ENCODE results near the gene C9orf78.

C9orf78 gene

DNA sequence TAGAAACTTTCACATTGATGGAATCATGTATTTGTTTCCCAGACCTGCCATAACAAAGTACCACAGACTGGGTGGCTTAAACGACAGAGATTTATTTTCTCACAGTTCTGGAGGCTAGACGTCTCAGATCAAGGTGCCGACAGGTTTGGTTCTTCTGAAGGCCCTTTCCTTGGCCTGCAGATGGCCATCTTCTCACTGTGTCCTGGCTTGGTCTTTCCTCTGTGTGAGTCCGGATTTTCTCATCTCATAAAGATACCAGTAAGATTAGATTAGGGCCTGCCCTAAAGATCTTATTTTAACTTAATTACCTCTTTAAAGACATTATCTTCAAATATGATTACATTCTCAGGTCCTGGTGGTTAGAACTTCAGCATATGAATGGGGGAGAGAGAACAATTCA is 6.0 kb upstream of the C9orf78 start:
- H3K4me3 ChIP-seq (ENCODE audit: low read depth, low read length) = no peak overlapping the region
- TF ChIP-seq, protein P1, sequence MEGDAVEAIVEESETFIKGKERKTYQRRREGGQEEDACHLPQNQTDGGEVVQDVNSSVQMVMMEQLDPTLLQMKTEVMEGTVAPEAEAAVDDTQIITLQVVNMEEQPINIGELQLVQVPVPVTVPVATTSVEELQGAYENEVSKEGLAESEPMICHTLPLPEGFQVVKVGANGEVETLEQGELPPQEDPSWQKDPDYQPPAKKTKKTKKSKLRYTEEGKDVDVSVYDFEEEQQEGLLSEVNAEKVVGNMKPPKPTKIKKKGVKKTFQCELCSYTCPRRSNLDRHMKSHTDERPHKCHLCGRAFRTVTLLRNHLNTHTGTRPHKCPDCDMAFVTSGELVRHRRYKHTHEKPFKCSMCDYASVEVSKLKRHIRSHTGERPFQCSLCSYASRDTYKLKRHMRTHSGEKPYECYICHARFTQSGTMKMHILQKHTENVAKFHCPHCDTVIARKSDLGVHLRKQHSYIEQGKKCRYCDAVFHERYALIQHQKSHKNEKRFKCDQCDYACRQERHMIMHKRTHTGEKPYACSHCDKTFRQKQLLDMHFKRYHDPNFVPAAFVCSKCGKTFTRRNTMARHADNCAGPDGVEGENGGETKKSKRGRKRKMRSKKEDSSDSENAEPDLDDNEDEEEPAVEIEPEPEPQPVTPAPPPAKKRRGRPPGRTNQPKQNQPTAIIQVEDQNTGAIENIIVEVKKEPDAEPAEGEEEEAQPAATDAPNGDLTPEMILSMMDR (IDR thresholded peaks at IDR 0.05; ENCODE audit: low read depth, low read length, missing control alignments) = no peak
- DNase-seq (ENCODE audit: low read depth) = no peak
- in situ Hi-C loops (cut with HindIII; ENCODE audit: low sequenced_read_pairs) = loop anchor here (25.0 kb wide), 1 partner anchor 246 kb away; no protein-coding TSS in a partner anchor

DNA sequence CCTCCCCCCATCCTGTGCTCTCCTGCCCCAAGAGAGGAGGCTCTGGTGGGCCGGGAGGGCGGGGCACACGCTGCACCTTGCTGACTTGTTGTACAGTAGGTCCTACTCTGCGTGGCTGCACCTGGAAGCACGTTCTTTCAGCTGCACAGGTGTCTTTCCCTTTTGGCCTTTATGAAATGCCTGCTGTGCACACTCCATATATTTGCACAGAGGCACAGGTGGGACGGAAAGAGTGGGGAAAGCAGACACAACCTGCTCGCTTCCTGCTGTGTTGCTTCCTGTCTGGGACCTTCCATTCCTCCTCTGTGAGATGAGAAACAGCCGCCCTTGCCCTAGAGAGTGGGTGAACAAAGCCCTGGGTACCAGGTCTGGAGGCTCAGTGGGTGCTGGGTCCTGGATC is 5.0 kb upstream of the C9orf78 start:
- H3K4me3 ChIP-seq (ENCODE audit: low read depth, low read length) = no peak overlapping the region
- in situ Hi-C loops (cut with HindIII; ENCODE audit: low sequenced_read_pairs) = loop anchor here (25.0 kb wide), 1 partner anchor 247 kb away; no protein-coding TSS in a partner anchor
- no peak for DNase-seq (ENCODE audit: low read depth)
- TF ChIP-seq, protein P1 (IDR thresholded peaks at IDR 0.05; ENCODE audit: low read depth, low read length, missing control alignments) = no peak

DNA sequence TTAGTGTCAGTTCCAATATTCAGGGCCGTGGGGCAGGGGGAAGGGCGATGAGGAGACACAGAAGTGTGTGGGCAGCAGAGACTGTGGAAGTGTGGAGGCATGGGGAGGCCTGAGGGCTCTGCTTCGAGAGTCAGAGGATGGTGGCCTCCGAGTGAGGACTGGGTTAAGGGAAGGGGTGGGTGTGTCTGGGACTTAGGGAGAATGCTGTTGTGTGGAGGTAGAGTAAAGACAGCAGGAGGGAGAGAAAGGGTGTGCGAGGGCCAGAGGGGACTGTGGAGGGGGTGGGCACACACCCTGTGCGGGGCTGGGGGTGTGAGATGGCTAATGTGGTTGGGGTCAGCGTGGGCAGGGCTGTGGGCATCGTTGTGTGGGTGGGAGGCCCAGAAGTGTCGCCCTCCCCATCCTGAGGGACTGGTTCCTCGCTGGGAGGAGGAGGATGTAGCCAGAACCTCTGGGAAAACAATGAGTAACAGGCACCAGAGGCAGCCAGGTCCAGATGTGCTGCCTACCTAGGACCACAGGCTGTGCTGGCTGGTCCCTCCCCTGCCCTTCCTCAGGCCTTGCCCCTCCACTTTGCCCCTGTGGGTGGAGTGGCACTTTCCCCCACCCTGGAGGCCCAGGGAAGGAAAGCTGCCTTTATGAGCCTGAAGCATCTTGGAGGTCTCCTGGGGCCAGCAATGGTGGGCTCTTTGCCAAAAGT is 4.4 kb upstream of the C9orf78 start:
- TF ChIP-seq, protein P1 (IDR thresholded peaks at IDR 0.05; ENCODE audit: low read depth, low read length, missing control alignments) = no peak
- DNase-seq (ENCODE audit: low read depth) = no peak
- no peak overlapping the region for H3K4me3 ChIP-seq (ENCODE audit: low read depth, low read length)
- in situ Hi-C loops (cut with HindIII; ENCODE audit: low sequenced_read_pairs) = loop anchor here (25.0 kb wide), 1 partner anchor 248 kb away; no protein-coding TSS in a partner anchor

DNA sequence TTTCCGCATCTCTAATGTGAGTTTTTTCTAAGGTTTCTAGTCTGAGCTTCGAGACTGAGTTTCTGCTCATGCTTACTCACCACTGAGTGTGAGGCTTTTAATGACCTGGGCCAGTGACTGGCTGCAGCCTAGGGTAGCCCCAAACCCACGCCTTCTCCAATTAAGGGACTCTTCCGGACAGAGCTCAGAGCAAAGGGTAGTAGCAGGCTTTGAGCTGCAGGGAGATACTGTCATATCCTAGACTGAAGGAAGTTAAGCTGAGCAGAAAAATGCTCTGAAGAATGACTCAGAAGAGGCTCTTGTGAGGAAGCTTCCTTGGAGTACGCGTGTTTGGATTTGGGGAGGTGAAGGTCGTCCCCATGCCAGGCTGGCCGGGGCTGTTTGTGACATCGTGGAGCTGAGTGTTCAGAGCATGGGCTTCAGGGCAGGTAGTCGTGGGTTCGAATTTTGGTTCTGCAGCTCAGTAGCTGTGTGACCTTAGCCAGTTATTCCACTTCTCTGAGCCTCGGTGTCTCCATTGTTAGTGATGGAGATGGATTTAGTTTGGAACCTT is 3.7 kb upstream of the C9orf78 start:
- DNase-seq (ENCODE audit: low read depth) = no peak
- H3K4me3 ChIP-seq (ENCODE audit: low read depth, low read length) = no peak overlapping the region
- in situ Hi-C loops (cut with HindIII; ENCODE audit: low sequenced_read_pairs) = loop anchor here (25.0 kb wide), 1 partner anchor 249 kb away; no protein-coding TSS in a partner anchor
- TF ChIP-seq, protein P1 (IDR thresholded peaks at IDR 0.05; ENCODE audit: low read depth, low read length, missing control alignments) = no peak

DNA sequence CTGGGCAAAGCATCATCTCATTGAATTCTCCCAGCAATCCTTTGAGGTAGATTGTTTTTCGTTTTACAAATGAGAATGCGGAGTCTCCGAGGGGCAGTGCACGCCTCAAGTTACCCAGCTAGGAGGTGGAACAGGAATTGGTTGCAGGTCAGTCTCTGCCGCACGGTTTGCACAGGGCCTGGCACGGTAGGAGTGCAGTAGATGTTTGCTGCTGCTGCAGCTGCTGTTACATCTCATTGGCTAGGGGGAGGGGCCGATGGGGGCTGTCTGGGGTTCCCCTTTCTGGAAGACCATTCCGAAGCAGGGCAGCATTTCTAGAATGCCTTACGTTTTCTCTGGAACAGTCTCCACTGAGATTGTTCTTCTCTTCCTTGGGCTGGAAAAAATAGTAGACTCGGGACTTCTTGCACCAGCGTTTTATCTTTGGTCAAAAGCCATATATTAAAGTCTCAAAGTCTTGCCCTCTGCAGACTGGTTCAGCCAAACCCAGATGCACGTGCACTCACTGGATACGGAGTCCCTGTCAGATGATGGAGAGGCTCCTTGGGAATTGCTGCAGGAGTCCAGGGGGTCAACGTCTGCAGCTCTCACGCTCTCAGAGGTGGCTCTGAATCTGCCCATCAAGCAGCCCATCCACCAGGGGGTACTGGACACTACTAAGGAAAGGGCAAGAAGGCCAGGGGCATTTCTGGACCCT is 1.4 kb upstream of the C9orf78 start:
- no peak for DNase-seq (ENCODE audit: low read depth)
- peak overlapping the region; percentile 76 for H3K4me3 ChIP-seq (ENCODE audit: low read depth, low read length)
- in situ Hi-C loops (cut with HindIII; ENCODE audit: low sequenced_read_pairs) = loop anchor here (25.0 kb wide), 1 partner anchor 251 kb away; no protein-coding TSS in a partner anchor
- TF ChIP-seq, protein P1 (IDR thresholded peaks at IDR 0.05; ENCODE audit: low read depth, low read length, missing control alignments) = no peak

DNA sequence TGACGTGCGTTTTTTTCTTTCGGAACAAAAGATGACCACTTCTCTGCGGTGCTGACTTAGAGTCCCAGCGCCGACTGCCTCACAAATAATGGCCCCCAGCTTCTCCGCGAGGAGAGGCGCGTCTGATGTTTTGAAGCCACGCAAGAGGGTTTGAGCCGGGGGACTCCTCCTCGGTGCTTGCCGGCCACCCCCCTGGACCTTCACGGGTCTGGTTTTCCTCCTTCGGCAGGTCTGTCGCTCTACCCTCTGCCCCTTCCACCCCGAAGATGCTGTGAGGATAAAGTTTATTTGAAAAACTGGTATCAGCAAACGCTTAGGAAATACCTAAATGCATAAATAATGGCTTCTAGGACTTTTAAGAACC is 767 bp upstream of the C9orf78 start:
- DNase-seq (ENCODE audit: low read depth) = no peak
- in situ Hi-C loops (cut with HindIII; ENCODE audit: low sequenced_read_pairs) = loop anchor here (25.0 kb wide), 1 partner anchor 251 kb away; no protein-coding TSS in a partner anchor

More for the DNA sequence above, 767 bp upstream of the C9orf78 start:
- H3K4me3 ChIP-seq (ENCODE audit: low read depth, low read length) = peak overlapping the region; percentile 76
- TF ChIP-seq, protein P1 (IDR thresholded peaks at IDR 0.05; ENCODE audit: low read depth, low read length, missing control alignments) = no peak
